SK-N-MC (cell line): Measurements from ENCODE around the gene TRPV2.

Source experiments
- EZH2 ChIP-seq: fragments of 200-600 bp; sonication (generic); IDR thresholded peaks from one replicate; pipeline ENCODE4 v1.6.1; 2017; ENCODE audit warnings: antibody characterized with exemption
- FOXP2 ChIP-seq: optimal IDR thresholded peaks from 2 replicates; pipeline ENCODE3; 2011; ENCODE audit warnings: mild to moderate bottlenecking, moderate library complexity; ENCODE audit not compliant: insufficient read depth; ENCODE audit errors: extremely low read length, control extremely low read depth
- POLR2AphosphoS5 ChIP-seq: IDR thresholded peaks from 2 replicates; pipeline ENCODE4 v1.6.1; 2012; ENCODE audit warnings: mild to moderate bottlenecking, low read depth, low read length, borderline replicate concordance

- TF ChIP-seq EZH2 (no peak), POLR2AphosphoS5 (no peak), FOXP2 (no peak)
Measured at GRCh38 chr17:16417896-16418684, 2.7 kb downstream of the TRPV2 start.
